Suprapubic skin (tissue), 4 donors: ENCODE data around the gene KIAA0753.

Experiments
- EP300 ChIP-seq: sonication (generic); formaldehyde crosslinking; IDR thresholded peaks from one replicate; pipeline ENCODE4 v1.6.1; 2017; ENCODE audit warnings: antibody characterized with exemption
- POLR2A ChIP-seq, 2 donors: fragments of 450-650 bp; IDR thresholded peaks; one replicate each; pipeline ENCODE4 v1.6.1; 2017; ENCODE audit warnings: antibody characterized with exemption in 2 of 2, mild to moderate bottlenecking in 2 of 2, moderate library complexity in 2 of 2
- POLR2AphosphoS5 ChIP-seq, 3 donors: sonication (generic); formaldehyde crosslinking; IDR thresholded peaks; one replicate each; pipeline ENCODE4 v1.6.1; 2017; ENCODE audit warnings: antibody characterized with exemption in 3 of 3
- TF ChIP-seq, protein P1 (sequence below), 2 donors: fragments of 200-600 bp in 1 of 2; fragments of 450-650 bp in 1 of 2; sonication (generic) in 1 of 2; IDR thresholded peaks; one replicate each; pipeline ENCODE4 v1.5.1; 2016 to 2019; ENCODE audit warnings: antibody characterized with exemption in 2 of 2, mild to moderate bottlenecking in 1 of 2, moderate library complexity in 1 of 2

GRCh38 chr17:6684881-6685767 is 44.6 kb upstream of the KIAA0753 start:
- TF ChIP-seq, protein P1, sequence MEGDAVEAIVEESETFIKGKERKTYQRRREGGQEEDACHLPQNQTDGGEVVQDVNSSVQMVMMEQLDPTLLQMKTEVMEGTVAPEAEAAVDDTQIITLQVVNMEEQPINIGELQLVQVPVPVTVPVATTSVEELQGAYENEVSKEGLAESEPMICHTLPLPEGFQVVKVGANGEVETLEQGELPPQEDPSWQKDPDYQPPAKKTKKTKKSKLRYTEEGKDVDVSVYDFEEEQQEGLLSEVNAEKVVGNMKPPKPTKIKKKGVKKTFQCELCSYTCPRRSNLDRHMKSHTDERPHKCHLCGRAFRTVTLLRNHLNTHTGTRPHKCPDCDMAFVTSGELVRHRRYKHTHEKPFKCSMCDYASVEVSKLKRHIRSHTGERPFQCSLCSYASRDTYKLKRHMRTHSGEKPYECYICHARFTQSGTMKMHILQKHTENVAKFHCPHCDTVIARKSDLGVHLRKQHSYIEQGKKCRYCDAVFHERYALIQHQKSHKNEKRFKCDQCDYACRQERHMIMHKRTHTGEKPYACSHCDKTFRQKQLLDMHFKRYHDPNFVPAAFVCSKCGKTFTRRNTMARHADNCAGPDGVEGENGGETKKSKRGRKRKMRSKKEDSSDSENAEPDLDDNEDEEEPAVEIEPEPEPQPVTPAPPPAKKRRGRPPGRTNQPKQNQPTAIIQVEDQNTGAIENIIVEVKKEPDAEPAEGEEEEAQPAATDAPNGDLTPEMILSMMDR (IDR thresholded peaks at IDR 0.05), result no peak
- TF ChIP-seq POLR2A (IDR thresholded peaks at IDR 0.05) (no peak), POLR2AphosphoS5 (IDR thresholded peaks at IDR 0.05) (no peak), EP300 (no peak)
